ENCODE results near the gene VASH2.
A peak's percentile ranks its signal among the peaks of the same experiment; 100 is the strongest.
"Not testable (repeated sequence)": the region's sequence is repeated elsewhere in the genome, so short reads cannot be mapped to it uniquely, and the experiment has no call there.

The VASH2 gene

GRCh38 chr1:212950243-212951125, at the start of gene VASH2:
TSS of gene VASH2 (plus strand) at chr1:212950541. CDS start at chr1:212951543, 1,002 bp downstream.
- peak; percentile 5 to 34 (median 21) for DNase-seq

- DNase-seq = no peak
These were observed 49.1 kb upstream of the VASH2 start for GRCh38 chr1:212901290-212901689.

- no peak for DNase-seq
These were observed 48.3 kb upstream of the VASH2 start for GRCh38 chr1:212902054-212902453.

- no peak for DNase-seq
These were observed 46.7 kb upstream of the VASH2 start for GRCh38 chr1:212903664-212904063.

- not testable (repeated sequence) for DNase-seq
These were observed 42.3 kb upstream of the VASH2 start for GRCh38 chr1:212908071-212908470.

GRCh38 chr1:212908971-212909370, 41.4 kb upstream of the VASH2 start:
- DNase-seq = no peak

- DNase-seq = no peak
These were observed 40.7 kb upstream of the VASH2 start for GRCh38 chr1:212909652-212910063.

GRCh38 chr1:212910213-212910612, 40.1 kb upstream of the VASH2 start:
- not testable (repeated sequence) for DNase-seq

- not testable (repeated sequence) for DNase-seq
These were observed 36.7 kb upstream of the VASH2 start for GRCh38 chr1:212913638-212914037.

GRCh38 chr1:212914110-212914509, 36.2 kb upstream of the VASH2 start:
- DNase-seq = not testable (repeated sequence)

- DNase-seq = no peak
These were observed 35.6 kb upstream of the VASH2 start for GRCh38 chr1:212914789-212915188.

- no peak for DNase-seq
These were observed 34.9 kb upstream of the VASH2 start for GRCh38 chr1:212915245-212916091.

GRCh38 chr1:212916481-212917133, 33.7 kb upstream of the VASH2 start:
- DNase-seq = no peak

GRCh38 chr1:212917134-212917485, 33.2 kb upstream of the VASH2 start:
- DNase-seq = no peak

- no peak for DNase-seq
These were observed 32.5 kb upstream of the VASH2 start for GRCh38 chr1:212917858-212918257.

GRCh38 chr1:212918824-212919223, 31.5 kb upstream of the VASH2 start:
- DNase-seq = no peak

GRCh38 chr1:212920246-212920645, 30.1 kb upstream of the VASH2 start:
- DNase-seq = no peak

GRCh38 chr1:212920896-212921295, 29.4 kb upstream of the VASH2 start:
- no peak for DNase-seq

- DNase-seq = no peak
These were observed 28.3 kb upstream of the VASH2 start for GRCh38 chr1:212922016-212922415.

- no peak for DNase-seq
These were observed 24.0 kb upstream of the VASH2 start for GRCh38 chr1:212926372-212926771.

- no peak for DNase-seq
These were observed 21.7 kb upstream of the VASH2 start for GRCh38 chr1:212928323-212929291.
